Breast epithelium (tissue), 4 donors: ENCODE measurements around the gene ZSWIM8. TPM values are rescaled to one million over a fixed set of nuclear protein-coding genes. Genes with fewer than 3 reads are reported as not detected.

Experiments
- DNase-seq, 2 donors: peaks; one replicate each; pipeline ENCODE4 v3.0.0-alpha.2; 2019; ENCODE audit warnings: low spot score in 2 of 2
- H3K27ac ChIP-seq, 2 donors: fragments of 200-600 bp; sonication (generic) in 1 of 2; one replicate each; pipeline ENCODE4 v1.5.1; 2016 to 2019; ENCODE audit warnings: mild to moderate bottlenecking in 1 of 2
- H3K27me3 ChIP-seq, 2 donors: fragments of 200-600 bp; sonication (generic) in 1 of 2; one replicate each; pipeline versions ENCODE4 v1.5.1 to v1.6.0; 2017 to 2019; ENCODE audit warnings: control low read depth in 1 of 2, mild to moderate bottlenecking in 1 of 2
- H3K36me3 ChIP-seq: fragments of 200-600 bp; one replicate; pipeline ENCODE4 v1.5.1; 2019
- H3K4me1 ChIP-seq, 2 donors: fragments of 200-600 bp; sonication (generic); one replicate each; pipeline ENCODE4 v1.5.1; 2016 to 2019; ENCODE audit warnings: control low read depth in 1 of 2
- H3K4me3 ChIP-seq, 3 donors: fragments of 200-600 bp; sonication (generic); 1 replicate in 2 of 3; 2 replicates in 1 of 3; pipeline ENCODE4 v1.5.1; 2016 to 2019; ENCODE audit warnings: mild to moderate bottlenecking in 3 of 3, moderate library complexity in 2 of 3
- H3K9me3 ChIP-seq, 2 donors: fragments of 200-600 bp; sonication (generic) in 1 of 2; one replicate each; pipeline ENCODE4 v1.5.1; 2016 to 2019; ENCODE audit warnings: control low read depth in 1 of 2
- CTCF ChIP-seq, 3 donors: fragments of 450-650 bp; IDR thresholded peaks; one replicate each; pipeline ENCODE4 v1.5.1; 2016 to 2017; ENCODE audit warnings: antibody characterized with exemption in 3 of 3, mild to moderate bottlenecking in 3 of 3, moderate library complexity in 3 of 3
- POLR2A ChIP-seq: fragments of 450-650 bp; IDR thresholded peaks from one replicate; pipeline ENCODE4 v1.6.1; 2016; ENCODE audit warnings: antibody characterized with exemption, mild to moderate bottlenecking, moderate library complexity
- POLR2AphosphoS5 ChIP-seq, 3 donors: sonication (generic); formaldehyde crosslinking; IDR thresholded peaks; one replicate each; pipeline ENCODE4 v1.6.1; 2017; ENCODE audit warnings: antibody characterized with exemption in 3 of 3
- intact Hi-C: fragments of 100-400 bp; cut with DNase I; formaldehyde crosslinking; loops from one replicate; pipeline ENCODE4 v1.15.1; 2023; ENCODE audit warnings: low total_unique reads
- total RNA-seq, 3 donors: library from RNA; depleted of rRNA; stranded (reverse); fragments of >200 nt; gene quantifications; one replicate each; pipeline ENCODE4 v1.1.0, GENCODE V29; 2016

Gene ZSWIM8
- total RNA-seq, 3 donors from 2014 or later: 79.2 to 87.8 (median 84.2) TPM

GRCh38 chr10:73758704-73759511, 26.5 kb upstream of the ZSWIM8 start:
- Histone ChIP-seq H3K27me3 (no peaks in the 10 kb centered on the region), H3K27ac (no peak overlapping the region), H3K36me3 (peaks cover 12% of the 10 kb centered on the region), H3K4me1 (no peaks in the 10 kb centered on the region), H3K9me3 (no peaks in the 10 kb centered on the region), H3K4me3 (no peak overlapping the region)
- DNase-seq: no peak
- TF ChIP-seq POLR2A (no peak), CTCF (IDR thresholded peaks at IDR 0.05) (no peak)
- intact Hi-C loops: no loop called here

DNA sequence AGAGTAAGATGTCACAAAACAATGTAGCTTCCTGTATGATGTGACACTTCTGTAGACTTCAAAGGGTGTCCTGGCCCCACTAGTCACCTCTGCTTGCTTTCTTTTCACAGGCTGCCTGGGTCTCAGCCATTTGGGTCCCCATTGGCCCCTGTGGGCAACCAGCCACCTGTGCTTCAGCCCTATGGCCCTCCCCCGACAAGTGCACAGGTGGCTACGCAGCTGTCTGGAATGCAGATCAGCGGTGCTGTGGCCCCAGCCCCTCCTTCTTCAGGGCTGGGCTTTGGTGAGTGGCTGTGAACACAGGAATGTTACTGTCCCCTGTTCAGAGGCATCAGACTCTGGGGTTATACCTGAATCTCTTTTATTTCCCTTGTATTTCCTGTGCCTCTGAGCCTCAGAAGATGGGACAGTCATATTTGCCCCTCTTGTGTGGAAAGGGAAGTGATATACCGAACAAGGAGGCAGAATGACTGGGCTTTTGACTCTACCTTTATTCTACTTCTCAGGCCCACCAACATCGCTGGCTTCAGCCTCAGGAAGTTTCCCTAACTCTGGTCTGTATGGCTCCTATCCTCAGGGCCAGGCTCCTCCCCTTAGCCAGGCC, 25.8 kb upstream of the ZSWIM8 start:
- H3K27me3 ChIP-seq: no peaks in the 10 kb centered on the region
- TF ChIP-seq POLR2A (no peak), CTCF (IDR thresholded peaks at IDR 0.05) (no peak), POLR2AphosphoS5 (IDR thresholded peaks at IDR 0.05) (no peak)
- peak overlapping the region in 1 of 2 donors; percentile 14 for H3K27ac ChIP-seq
- no peak for DNase-seq
- no peaks in the 10 kb centered on the region for H3K4me1 ChIP-seq
- H3K4me3 ChIP-seq: no peak overlapping the region
- no peaks in the 10 kb centered on the region for H3K9me3 ChIP-seq
- intact Hi-C loops: no loop called here
- H3K36me3 ChIP-seq: peaks cover 12% of the 10 kb centered on the region

DNA sequence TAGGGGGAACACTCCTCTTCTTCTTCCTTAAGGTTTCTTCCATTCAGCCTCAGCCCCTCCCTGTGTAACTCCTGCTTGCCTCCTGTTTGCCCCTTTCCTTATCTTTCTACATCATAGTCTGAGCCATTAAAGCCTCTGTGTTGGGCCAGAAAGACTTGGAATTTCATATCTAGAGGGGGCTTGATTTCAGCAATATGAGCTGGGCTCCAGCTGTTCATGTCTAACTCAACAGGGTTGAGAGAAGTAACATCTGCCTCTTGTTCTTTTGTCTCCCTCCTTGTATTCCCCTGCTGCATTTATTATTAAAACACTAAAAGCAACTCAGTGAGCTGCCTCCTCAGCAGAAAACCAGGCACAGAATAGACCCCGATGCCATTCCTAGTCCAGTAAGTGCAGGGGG, 23.6 kb upstream of the ZSWIM8 start:
- TF ChIP-seq CTCF (IDR thresholded peaks at IDR 0.05) (no peak), POLR2AphosphoS5 (IDR thresholded peaks at IDR 0.05) (no peak), POLR2A (no peak)
- no peak for DNase-seq
- H3K36me3 ChIP-seq: peaks cover 23% of the 10 kb centered on the region
- H3K9me3 ChIP-seq: no peaks in the 10 kb centered on the region
- H3K27me3 ChIP-seq: no peaks in the 10 kb centered on the region
- no peaks in the 10 kb centered on the region for H3K4me1 ChIP-seq
- no peak overlapping the region for H3K27ac ChIP-seq
- intact Hi-C loops: no loop called here
- no peak overlapping the region for H3K4me3 ChIP-seq

DNA sequence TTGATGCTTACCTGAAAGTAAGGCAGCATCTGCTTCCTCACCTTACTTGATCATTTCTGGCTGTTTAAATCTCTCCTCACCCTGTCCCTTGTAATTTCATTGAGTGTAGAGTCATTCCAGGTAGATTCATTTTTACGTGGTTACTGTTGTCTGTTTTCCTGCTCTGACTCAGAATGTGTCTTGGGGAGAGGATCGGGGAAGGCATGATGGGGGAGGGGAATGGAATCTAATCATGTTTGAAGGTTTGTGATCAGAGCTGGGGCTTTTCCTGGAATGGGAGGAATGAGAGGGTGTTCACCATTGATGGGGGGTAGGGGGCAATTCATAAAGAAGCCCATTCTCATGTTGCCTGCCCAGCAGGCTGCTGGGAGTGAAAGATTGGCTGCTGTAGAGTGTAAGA, 22.5 kb upstream of the ZSWIM8 start:
- intact Hi-C loops: no loop called here
- peaks cover 23% of the 10 kb centered on the region for H3K36me3 ChIP-seq
- DNase-seq: no peak

More for the DNA sequence above, 22.5 kb upstream of the ZSWIM8 start:
- H3K4me3 ChIP-seq: no peak overlapping the region
- H3K27me3 ChIP-seq: no peaks in the 10 kb centered on the region
- no peaks in the 10 kb centered on the region for H3K4me1 ChIP-seq
- no peaks in the 10 kb centered on the region for H3K9me3 ChIP-seq
- no peak overlapping the region for H3K27ac ChIP-seq
- TF ChIP-seq POLR2AphosphoS5 (IDR thresholded peaks at IDR 0.05) (no peak), POLR2A (no peak), CTCF (IDR thresholded peaks at IDR 0.05) (no peak)
